ENCODE results near the gene ZFP36L1. TPM values are rescaled to one million over a fixed set of nuclear protein-coding genes. Genes with fewer than 3 reads are reported as not detected.

The ZFP36L1 gene
- total and polyA plus RNA-seq, 9 of the 15 experiments (the other 6 are each of a cell fraction or from before 2014, with no cell fraction given): 1.3 to 26.6 (median 3.7) TPM

DNA sequence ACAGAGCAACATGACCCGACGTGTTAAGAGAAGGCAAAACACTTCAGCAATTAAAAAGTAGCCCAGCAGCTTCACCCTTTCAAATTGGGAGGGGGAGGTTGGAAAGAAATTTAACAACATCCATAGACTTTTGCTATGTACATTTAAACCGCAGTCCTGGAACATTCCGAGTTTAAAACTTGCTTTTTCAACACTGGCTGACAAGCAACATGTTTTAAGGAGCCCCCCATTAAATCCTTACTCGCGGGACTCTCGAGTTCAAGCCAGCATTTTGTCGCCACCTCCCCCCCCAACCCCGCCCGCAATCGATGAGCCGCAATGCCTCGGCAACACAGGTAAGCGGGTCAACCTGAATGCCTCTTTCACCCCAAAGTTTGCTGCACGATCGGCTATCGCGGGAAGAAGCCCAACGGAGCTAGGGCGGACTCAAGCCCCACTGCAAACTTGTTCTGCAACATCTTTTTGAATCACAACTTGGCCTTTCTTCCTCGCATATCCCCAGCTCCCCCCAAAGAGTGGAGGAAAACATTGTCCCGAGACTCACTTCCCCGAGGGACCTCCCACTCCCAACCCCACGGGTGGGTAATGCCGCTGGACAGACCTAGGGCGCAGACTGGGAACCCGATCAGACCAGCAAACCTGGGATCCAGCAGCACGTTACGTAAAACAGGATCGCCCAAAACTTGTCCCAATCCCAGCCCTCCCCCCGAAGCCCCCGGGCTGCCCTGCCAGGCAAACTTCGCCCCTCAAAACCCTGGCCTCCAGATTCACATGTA is 777 bp downstream of the ZFP36L1 start (continued):
- TF ChIP-seq, protein P1, sequence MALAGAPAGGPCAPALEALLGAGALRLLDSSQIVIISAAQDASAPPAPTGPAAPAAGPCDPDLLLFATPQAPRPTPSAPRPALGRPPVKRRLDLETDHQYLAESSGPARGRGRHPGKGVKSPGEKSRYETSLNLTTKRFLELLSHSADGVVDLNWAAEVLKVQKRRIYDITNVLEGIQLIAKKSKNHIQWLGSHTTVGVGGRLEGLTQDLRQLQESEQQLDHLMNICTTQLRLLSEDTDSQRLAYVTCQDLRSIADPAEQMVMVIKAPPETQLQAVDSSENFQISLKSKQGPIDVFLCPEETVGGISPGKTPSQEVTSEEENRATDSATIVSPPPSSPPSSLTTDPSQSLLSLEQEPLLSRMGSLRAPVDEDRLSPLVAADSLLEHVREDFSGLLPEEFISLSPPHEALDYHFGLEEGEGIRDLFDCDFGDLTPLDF (CRISPR knock-in tag; IDR thresholded peaks at IDR 0.05): no peak
- TF ChIP-seq SAFB (IDR thresholded peaks at IDR 0.05; ENCODE audit: borderline replicate concordance, low read depth, low read length) (no peak), MEF2A (IDR thresholded peaks at IDR 0.05; ENCODE audit: control insufficient read depth, low read depth, low read length) (no peak), SAP30 (IDR thresholded peaks at IDR 0.05; ENCODE audit: borderline replicate concordance, insufficient read depth, low read depth, low read length, poor library complexity, severe bottlenecking) (no peak), NR2C2 (CRISPR knock-in tag; IDR thresholded peaks at IDR 0.05) (no peak), NR2C2 (tag; IDR thresholded peaks at IDR 0.05) (peak; percentile 4; the same call in 1 of the 2 replicates), CXXC5 (CRISPR knock-in tag; IDR thresholded peaks at IDR 0.05) (no peak), XRCC3 (IDR thresholded peaks at IDR 0.05) (no peak), ZNF3 (CRISPR knock-in tag; IDR thresholded peaks at IDR 0.05) (no peak), CAMTA2 (CRISPR knock-in tag; conservative IDR thresholded peaks at IDR 0.05) (no peak), MBD2 (IDR thresholded peaks at IDR 0.05; ENCODE audit: borderline replicate concordance, low read depth) (no peak), NFATC3 (IDR thresholded peaks at IDR 0.05) (no peak), POLR2G (IDR thresholded peaks at IDR 0.05; ENCODE audit: low read depth, low read length) (peak; percentile 59), MAFF (IDR thresholded peaks at IDR 0.05; ENCODE audit: low read length) (no peak), MTA3 (IDR thresholded peaks at IDR 0.05; ENCODE audit: borderline replicate concordance) (no peak), RBFOX2 (IDR thresholded peaks at IDR 0.05; ENCODE audit: low read depth, low read length) (peak; percentile 51), SETDB1 (IDR thresholded peaks at IDR 0.05; ENCODE audit: low read length) (no peak), ZNF143 (CRISPR knock-in tag; IDR thresholded peaks at IDR 0.05) (no peak)
- TF ChIP-seq, protein P2, sequence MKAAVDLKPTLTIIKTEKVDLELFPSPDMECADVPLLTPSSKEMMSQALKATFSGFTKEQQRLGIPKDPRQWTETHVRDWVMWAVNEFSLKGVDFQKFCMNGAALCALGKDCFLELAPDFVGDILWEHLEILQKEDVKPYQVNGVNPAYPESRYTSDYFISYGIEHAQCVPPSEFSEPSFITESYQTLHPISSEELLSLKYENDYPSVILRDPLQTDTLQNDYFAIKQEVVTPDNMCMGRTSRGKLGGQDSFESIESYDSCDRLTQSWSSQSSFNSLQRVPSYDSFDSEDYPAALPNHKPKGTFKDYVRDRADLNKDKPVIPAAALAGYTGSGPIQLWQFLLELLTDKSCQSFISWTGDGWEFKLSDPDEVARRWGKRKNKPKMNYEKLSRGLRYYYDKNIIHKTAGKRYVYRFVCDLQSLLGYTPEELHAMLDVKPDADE (conservative IDR thresholded peaks at IDR 0.05; ENCODE audit: control insufficient read depth, low read depth, low read length): no peak
- TF ChIP-seq, protein P3, sequence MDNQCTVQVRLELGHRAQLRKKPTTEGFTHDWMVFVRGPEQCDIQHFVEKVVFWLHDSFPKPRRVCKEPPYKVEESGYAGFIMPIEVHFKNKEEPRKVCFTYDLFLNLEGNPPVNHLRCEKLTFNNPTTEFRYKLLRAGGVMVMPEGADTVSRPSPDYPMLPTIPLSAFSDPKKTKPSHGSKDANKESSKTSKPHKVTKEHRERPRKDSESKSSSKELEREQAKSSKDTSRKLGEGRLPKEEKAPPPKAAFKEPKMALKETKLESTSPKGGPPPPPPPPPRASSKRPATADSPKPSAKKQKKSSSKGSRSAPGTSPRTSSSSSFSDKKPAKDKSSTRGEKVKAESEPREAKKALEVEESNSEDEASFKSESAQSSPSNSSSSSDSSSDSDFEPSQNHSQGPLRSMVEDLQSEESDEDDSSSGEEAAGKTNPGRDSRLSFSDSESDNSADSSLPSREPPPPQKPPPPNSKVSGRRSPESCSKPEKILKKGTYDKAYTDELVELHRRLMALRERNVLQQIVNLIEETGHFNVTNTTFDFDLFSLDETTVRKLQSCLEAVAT (IDR thresholded peaks at IDR 0.05): 0 out of 4 replicates have a peak, but pooled peaks of 1 of the 2 experiments have one; percentile 16
